GM06990 (cell line): Measurements from ENCODE around the gene FBXL13.
A peak's percentile ranks its signal among the peaks of the same experiment; 100 is the strongest.
"Not testable (repeated sequence)": the region's sequence is repeated elsewhere in the genome, so short reads cannot be mapped to it uniquely, and the experiment has no call there.

Experiments
- DNase-seq: peaks from one replicate; pipeline ENCODE4 v3.0.0-alpha.2; 2011; ENCODE audit not compliant: insufficient read length; ENCODE audit errors: extremely low read depth
- H3K27me3 ChIP-seq: replicated peaks from 2 replicates; pipeline ENCODE4 v1.6.0; 2011; ENCODE audit warnings: low read length; ENCODE audit not compliant: control insufficient read depth, insufficient read depth
- H3K36me3 ChIP-seq: 2 replicates; pipeline ENCODE4 v1.5.1; 2011; ENCODE audit warnings: low read length; ENCODE audit not compliant: control insufficient read depth, insufficient read depth
- H3K4me3 ChIP-seq: replicated peaks from 2 replicates; pipeline ENCODE4 v1.5.1; 2011; ENCODE audit warnings: low read depth, mild to moderate bottlenecking, control low read depth, low read length

FBXL13 gene

GRCh38 chr7:102791367-102791766 lies 283.2 kb downstream of the FBXL13 start:
- not testable (repeated sequence) for H3K27me3 ChIP-seq, H3K4me3 ChIP-seq, DNase-seq, H3K36me3 ChIP-seq

- not testable (repeated sequence) for DNase-seq, H3K27me3 ChIP-seq, H3K4me3 ChIP-seq, H3K36me3 ChIP-seq
Observed at GRCh38 chr7:102790364-102791100, 284.1 kb downstream of the FBXL13 start.

- not testable (repeated sequence) for H3K27me3 ChIP-seq, H3K4me3 ChIP-seq, DNase-seq, H3K36me3 ChIP-seq
Observed at GRCh38 chr7:102788770-102789169, 285.8 kb downstream of the FBXL13 start.

GRCh38 chr7:102780926-102781325 lies 293.7 kb downstream of the FBXL13 start:
- not testable (repeated sequence) for H3K27me3 ChIP-seq

GRCh38 chr7:102778663-102779062 lies 295.9 kb downstream of the FBXL13 start:
- not testable (repeated sequence) for DNase-seq, H3K27me3 ChIP-seq, H3K4me3 ChIP-seq, H3K36me3 ChIP-seq

More at GRCh38 chr7:102780926-102781325, 293.7 kb downstream of the FBXL13 start:
- H3K36me3 ChIP-seq, H3K4me3 ChIP-seq, DNase-seq: not testable (repeated sequence)

GRCh38 chr7:102776217-102776616 lies 298.4 kb downstream of the FBXL13 start:
- peak; percentile 4 for DNase-seq
- H3K4me3 ChIP-seq, H3K36me3 ChIP-seq, H3K27me3 ChIP-seq: not testable (repeated sequence)

- not testable (repeated sequence) for H3K36me3 ChIP-seq, H3K4me3 ChIP-seq, H3K27me3 ChIP-seq, DNase-seq
Observed at GRCh38 chr7:102770467-102770866, 304.1 kb downstream of the FBXL13 start.

- H3K27me3 ChIP-seq, DNase-seq, H3K4me3 ChIP-seq, H3K36me3 ChIP-seq: not testable (repeated sequence)
Observed at GRCh38 chr7:102769657-102770192, 304.9 kb downstream of the FBXL13 start.

- not testable (repeated sequence) for H3K36me3 ChIP-seq, H3K27me3 ChIP-seq, H3K4me3 ChIP-seq, DNase-seq
Observed at GRCh38 chr7:102763295-102763905, 311.2 kb downstream of the FBXL13 start.
